HepG2 (cell line): Measurements from ENCODE around the gene ADAMTS4. TPM values are rescaled to one million over a fixed set of nuclear protein-coding genes. Genes with fewer than 3 reads are reported as not detected.

Experiments used
- ARNT2 ChIP-seq: sonication (generic); formaldehyde crosslinking; IDR thresholded peaks from 2 replicates; pipeline ENCODE4 v1.8.0; 2022; ENCODE audit warnings: mild to moderate bottlenecking, low read depth, missing genetic modification reagents, moderate library complexity
- ERF ChIP-seq: IDR thresholded peaks from 2 replicates; pipeline ENCODE4 v1.6.1; 2018; ENCODE audit warnings: missing biosample characterization, missing genetic modification reagents
- HDAC2 ChIP-seq: sonication (generic); formaldehyde crosslinking; IDR thresholded peaks from 2 replicates; pipeline ENCODE4 v1.4.0; 2020; ENCODE audit warnings: missing genetic modification reagents
- HOXA7 ChIP-seq: sonication (generic); formaldehyde crosslinking; IDR thresholded peaks from 2 replicates; pipeline ENCODE4 v1.8.1; 2022; ENCODE audit warnings: mild to moderate bottlenecking, missing genetic modification reagents, moderate library complexity
- HOXA9 ChIP-seq: sonication (generic); formaldehyde crosslinking; IDR thresholded peaks from 2 replicates; pipeline ENCODE4 v1.8.1; 2022; ENCODE audit warnings: missing genetic modification reagents, mild to moderate bottlenecking, moderate library complexity, borderline replicate concordance
- ISX ChIP-seq: sonication (generic); formaldehyde crosslinking; conservative IDR thresholded peaks from 2 replicates; pipeline ENCODE4 v1.5.0; 2020; ENCODE audit warnings: missing genetic modification reagents
- MAX ChIP-seq: IDR thresholded peaks from 2 replicates; pipeline ENCODE4 v1.6.1; 2012; ENCODE audit warnings: inconsistent platforms
- MIER2 ChIP-seq: IDR thresholded peaks from 2 replicates; pipeline ENCODE4 v1.6.1; 2016; ENCODE audit warnings: missing biosample characterization, missing genetic modification reagents
- MTF1 ChIP-seq: sonication (generic); formaldehyde crosslinking; IDR thresholded peaks from 2 replicates; pipeline ENCODE4 v1.5.0; 2020; ENCODE audit warnings: missing genetic modification reagents
- NCOA1 ChIP-seq: sonication (generic); formaldehyde crosslinking; IDR thresholded peaks from 2 replicates; pipeline ENCODE4 v1.9.0; 2021; ENCODE audit warnings: missing genetic modification reagents
- NFE2L2 ChIP-seq: fragments of 150-350 bp; IDR thresholded peaks from 2 replicates; pipeline ENCODE4 v1.6.1; 2014; ENCODE audit warnings: low read length
- PPARG ChIP-seq: conservative IDR thresholded peaks from 2 replicates; pipeline ENCODE4 v1.6.1; 2016; ENCODE audit warnings: missing biosample characterization, missing genetic modification reagents
- SP2 ChIP-seq: sonication (generic); formaldehyde crosslinking; IDR thresholded peaks from 2 replicates; pipeline ENCODE4 v1.5.1; 2020; ENCODE audit warnings: mild to moderate bottlenecking, missing genetic modification reagents
- THAP11 ChIP-seq: IDR thresholded peaks from 2 replicates; pipeline ENCODE4 v1.6.1; 2016; ENCODE audit warnings: missing biosample characterization, missing genetic modification reagents
- THAP8 ChIP-seq: sonication (generic); formaldehyde crosslinking; IDR thresholded peaks from 2 replicates; pipeline ENCODE4 v1.5.1; 2020; ENCODE audit warnings: missing genetic modification reagents, mild to moderate bottlenecking, borderline replicate concordance
- ZNF430 ChIP-seq: sonication (generic); formaldehyde crosslinking; IDR thresholded peaks from 2 replicates; pipeline ENCODE4 v1.9.0; 2021; ENCODE audit warnings: mild to moderate bottlenecking, missing genetic modification reagents
- ZNF512B ChIP-seq: sonication (generic); formaldehyde crosslinking; IDR thresholded peaks from 2 replicates; pipeline ENCODE4 v1.5.1; 2020; ENCODE audit warnings: missing genetic modification reagents, mild to moderate bottlenecking, borderline replicate concordance
- ZNF646 ChIP-seq: sonication (generic); formaldehyde crosslinking; IDR thresholded peaks from 2 replicates; pipeline ENCODE4 v1.9.0; 2021; ENCODE audit warnings: mild to moderate bottlenecking, missing genetic modification reagents
- ZNF75D ChIP-seq: sonication (generic); formaldehyde crosslinking; IDR thresholded peaks from 2 replicates; pipeline ENCODE4 v1.8.1; 2023; ENCODE audit warnings: missing genetic modification reagents, mild to moderate bottlenecking, borderline replicate concordance
- ZNF839 ChIP-seq: sonication (generic); formaldehyde crosslinking; IDR thresholded peaks from 2 replicates; pipeline ENCODE4 v1.4.0; 2020; ENCODE audit warnings: missing genetic modification reagents, mild to moderate bottlenecking, borderline replicate concordance
- ZSCAN30 ChIP-seq: sonication (generic); formaldehyde crosslinking; IDR thresholded peaks from 2 replicates; pipeline ENCODE4 v1.5.0; 2020; ENCODE audit warnings: mild to moderate bottlenecking, missing genetic modification reagents
- polyA plus RNA-seq, 8 experiments: library from polyadenylated mRNA; depleted of rRNA in 3 of 8; stranded (reverse) in 7 of 8; unstranded in 1 of 8; fragments of >200 nt; fragmentation: Illumina TruSeq in 4 of 8; extraction: Trizol in 4 of 8; gene quantifications; 2 replicates each; pipeline versions ENCODE4 v1.2.1 to v1.2.3, GENCODE V29; 2011 to 2016; ENCODE audit warnings: low read depth in 4 of 8, missing spikeins in 1 of 8, mixed read lengths in 1 of 8; ENCODE audit not compliant: insufficient read depth in 1 of 8
- total RNA-seq, 5 experiments: library from RNA; depleted of rRNA; stranded (reverse); fragments of >200 nt; fragmentation: Illumina TruSeq; extraction: Trizol; gene quantifications; 2 replicates each; pipeline ENCODE4 v1.2.3, GENCODE V29; 2016; ENCODE audit warnings: low read depth in 1 of 5

The ADAMTS4 gene
- total and polyA plus RNA-seq, 2 of the 13 experiments (the other 11 are each of a cell fraction or from before 2014, with no cell fraction given) = 0.51 to 1.7 TPM

GRCh38 chr1:161153682-161154337, 45.0 kb downstream of the ADAMTS4 start, which contains the start of gene UFC1 (continued):
- 0 out of 2 replicates have a peak, but pooled peaks have one; percentile 17 for TF ChIP-seq ZNF646 (CRISPR knock-in tag)
- no peak for TF ChIP-seq ISX (CRISPR knock-in tag)
- peak; percentile 42; the same call in 1 of the 2 replicates for TF ChIP-seq HDAC2
- TF ChIP-seq MIER2 (CRISPR knock-in tag) = no peak
- peak; percentile 77; the same call in 1 of the 2 replicates for TF ChIP-seq ARNT2 (CRISPR knock-in tag)
- peak; percentile 65; the same call in 1 of the 2 replicates for TF ChIP-seq ZSCAN30 (CRISPR knock-in tag)
- TF ChIP-seq ZNF430 = no peak
- no peak for TF ChIP-seq ZNF512B (CRISPR knock-in tag)
- no peak for TF ChIP-seq SP2 (CRISPR knock-in tag)
- TF ChIP-seq NFE2L2 = no peak
- no peak for TF ChIP-seq THAP8 (CRISPR knock-in tag)
- no peak for TF ChIP-seq ZNF75D (CRISPR knock-in tag)
- no peak for TF ChIP-seq HOXA7
- TF ChIP-seq NCOA1 (CRISPR knock-in tag) = 0 out of 2 replicates have a peak, but pooled peaks have one; percentile 32
- TF ChIP-seq MAX = peak; percentile 81
- no peak for TF ChIP-seq PPARG
- no peak for TF ChIP-seq MTF1 (CRISPR knock-in tag)
- 0 out of 2 replicates have a peak, but pooled peaks have one; percentile 62 for TF ChIP-seq ERF
- peak; percentile 87 for TF ChIP-seq THAP11
- TF ChIP-seq ZNF839 (CRISPR knock-in tag) = 0 out of 2 replicates have a peak, but pooled peaks have one; percentile 6
- TF ChIP-seq HOXA9 = 0 out of 2 replicates have a peak, but pooled peaks have one; percentile 42
